Fibroblast of upper back skin (primary cell): Measurements from ENCODE around the gene WWC1.
"Not testable (repeated sequence)": the region's sequence is repeated elsewhere in the genome, so short reads cannot be mapped to it uniquely, and the experiment has no call there.

ENCODE experiments used
- DNase-seq: peaks from one replicate; pipeline ENCODE4 v3.0.0-alpha.2; 2013

WWC1 gene

GRCh38 chr5:168286863-168287262, 4.6 kb upstream of the WWC1 start:
- DNase-seq: not testable (repeated sequence)

DNA sequence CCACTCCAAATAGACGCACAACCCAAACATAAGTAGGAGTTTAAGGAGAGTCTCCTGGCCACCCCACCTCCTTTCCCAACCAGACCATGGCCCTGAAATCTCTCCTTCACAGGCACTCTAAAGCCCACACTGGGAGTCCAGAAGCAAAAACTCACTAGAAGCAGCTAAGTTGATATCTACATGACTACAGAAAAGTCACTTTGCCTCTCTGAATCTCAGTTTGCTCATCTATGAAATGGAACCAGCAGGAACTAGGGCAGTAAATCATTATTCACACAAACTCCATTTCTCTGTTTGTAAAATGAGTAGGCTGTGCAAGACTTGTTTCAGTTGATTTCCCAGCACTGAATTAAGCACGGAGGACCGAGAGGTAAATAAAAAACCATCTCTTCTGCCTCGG, 4.1 kb upstream of the WWC1 start:
- no peak for DNase-seq

DNA sequence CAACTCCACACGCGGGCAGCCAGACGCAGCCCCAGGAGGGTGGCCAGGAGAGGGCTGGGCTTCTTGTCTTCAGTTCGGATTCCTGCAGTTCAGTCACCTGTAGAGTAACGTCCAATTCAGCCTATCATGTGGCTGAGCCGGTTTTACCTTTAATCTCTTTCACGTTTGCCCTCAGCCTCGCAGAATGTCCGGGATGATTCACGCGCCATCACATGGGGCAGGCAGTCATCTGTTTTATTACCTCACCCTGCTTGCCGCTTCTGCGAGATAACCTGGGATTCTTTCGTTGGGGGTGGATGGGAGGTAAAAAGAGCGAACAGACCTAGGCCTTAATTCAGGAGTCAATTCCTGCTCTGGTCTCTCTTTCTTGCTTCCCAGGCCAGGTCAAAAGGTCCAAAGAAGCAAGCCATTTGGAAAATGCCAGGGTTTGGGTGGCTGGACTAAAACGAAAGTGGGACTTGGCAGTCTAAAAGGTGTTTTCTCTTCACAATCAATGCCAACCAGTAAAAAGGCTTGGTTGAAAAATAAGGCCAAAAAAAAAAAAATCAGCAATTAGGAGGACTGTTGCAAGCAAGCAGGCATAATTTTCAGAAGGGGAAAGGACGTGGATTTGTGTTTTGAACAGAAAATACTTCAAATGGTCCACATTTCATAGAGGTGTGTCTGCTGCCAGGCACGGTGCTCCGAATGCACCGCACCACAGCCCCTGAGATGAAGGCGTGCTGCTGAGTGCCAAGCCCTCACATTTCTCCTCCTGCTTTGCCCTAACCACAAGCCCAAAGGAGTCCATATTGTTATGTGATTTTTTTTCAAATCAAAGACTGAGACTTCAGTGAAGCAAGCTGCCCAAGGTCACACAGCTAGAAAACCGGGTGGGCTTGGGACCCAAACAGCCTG, 2.8 kb upstream of the WWC1 start:
- DNase-seq: no peak

GRCh38 chr5:168290902-168291341, 523 bp upstream of the WWC1 start:
- no peak for DNase-seq

DNA sequence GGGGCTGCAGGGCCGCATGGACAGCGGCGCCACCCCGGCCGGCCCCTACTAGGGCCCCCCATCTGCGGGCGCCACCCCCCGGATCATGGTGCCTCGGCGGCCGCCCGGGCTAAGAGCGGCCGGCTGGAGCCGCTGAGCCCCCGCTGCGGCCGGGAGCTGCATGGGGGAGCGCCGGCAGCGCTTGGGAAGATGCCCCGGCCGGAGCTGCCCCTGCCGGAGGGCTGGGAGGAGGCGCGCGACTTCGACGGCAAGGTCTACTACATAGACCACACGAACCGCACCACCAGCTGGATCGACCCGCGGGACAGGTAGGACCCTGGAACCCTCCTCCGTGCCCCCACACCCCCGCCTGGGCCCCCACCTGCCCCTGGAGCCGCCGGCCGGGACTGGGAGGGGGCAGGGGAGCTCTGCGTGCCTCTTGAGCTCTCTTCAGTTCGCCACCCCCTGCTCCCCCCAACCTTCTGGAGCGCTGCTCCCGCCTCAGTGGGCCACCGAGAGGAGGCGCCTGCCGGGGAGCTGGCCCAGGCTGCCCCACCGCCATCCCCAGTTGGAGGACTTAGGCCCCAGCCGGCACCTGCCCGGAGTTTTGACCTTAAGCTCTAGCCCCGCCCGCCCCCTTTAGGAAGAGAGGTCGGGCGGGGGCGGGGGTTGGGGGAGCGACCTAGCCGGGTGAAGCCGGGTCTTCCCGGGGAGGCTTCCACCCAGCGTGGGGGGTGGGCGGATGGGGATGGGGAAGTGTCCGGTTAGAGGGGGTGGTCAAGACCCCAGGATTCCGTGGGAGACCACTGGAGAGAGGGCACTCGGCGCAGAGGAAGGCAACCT, 730 bp downstream of the WWC1 start:
- peak; percentile 22 for DNase-seq

- DNase-seq: no peak
These were observed 1.6 kb downstream of the WWC1 start for GRCh38 chr5:168292786-168293696.

DNA sequence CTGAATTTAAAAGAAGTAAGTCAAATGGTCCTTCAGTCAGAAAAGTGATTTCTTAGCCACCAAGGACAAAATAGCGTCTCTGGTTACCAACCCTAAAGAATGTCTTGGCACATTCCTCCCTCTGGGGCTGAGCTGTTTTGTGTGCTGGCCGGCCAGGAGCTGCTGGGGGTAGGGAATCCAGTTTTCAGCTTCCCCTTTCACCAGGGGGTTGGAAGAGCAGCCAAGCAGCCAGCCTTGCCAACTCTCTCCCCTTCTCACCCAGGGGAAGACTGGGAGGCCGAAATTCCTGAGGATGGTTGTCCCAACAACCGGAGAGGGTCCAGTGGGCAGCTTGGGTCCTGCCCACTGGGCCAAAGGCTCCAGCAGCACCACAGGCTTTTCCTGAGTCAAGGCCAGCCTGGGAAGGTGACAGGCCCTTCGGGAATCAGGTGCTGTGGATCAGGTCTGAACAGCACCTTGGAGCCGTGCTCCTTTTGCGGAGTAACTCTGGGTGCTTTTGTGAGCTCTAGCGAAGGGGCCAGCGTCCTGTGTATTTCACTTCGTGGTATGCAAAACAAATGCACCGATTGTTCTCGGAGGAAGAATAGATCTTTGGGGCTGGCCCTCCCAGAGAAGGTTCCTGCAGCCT, 4.2 kb downstream of the WWC1 start:
- DNase-seq: peak; percentile 88

DNA sequence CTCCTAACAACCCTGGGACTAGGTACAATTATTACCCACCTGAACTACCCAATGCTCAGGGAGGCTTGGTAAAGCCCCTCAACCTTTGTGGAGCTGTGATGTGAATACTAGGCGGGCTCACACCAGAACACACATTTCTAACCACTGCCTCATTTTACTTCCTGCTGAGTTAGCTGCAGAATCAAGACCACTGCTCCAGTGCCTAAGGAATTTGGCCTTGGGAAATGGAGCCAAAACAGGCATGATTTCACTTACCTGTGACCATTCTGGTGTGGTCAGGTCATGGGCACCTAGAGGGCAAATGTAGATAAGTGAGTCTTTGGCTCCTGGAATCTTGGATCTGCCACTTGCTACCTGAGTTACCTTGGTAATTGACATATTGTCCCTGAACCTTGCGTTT, 5.2 kb downstream of the WWC1 start:
- no peak for DNase-seq

DNA sequence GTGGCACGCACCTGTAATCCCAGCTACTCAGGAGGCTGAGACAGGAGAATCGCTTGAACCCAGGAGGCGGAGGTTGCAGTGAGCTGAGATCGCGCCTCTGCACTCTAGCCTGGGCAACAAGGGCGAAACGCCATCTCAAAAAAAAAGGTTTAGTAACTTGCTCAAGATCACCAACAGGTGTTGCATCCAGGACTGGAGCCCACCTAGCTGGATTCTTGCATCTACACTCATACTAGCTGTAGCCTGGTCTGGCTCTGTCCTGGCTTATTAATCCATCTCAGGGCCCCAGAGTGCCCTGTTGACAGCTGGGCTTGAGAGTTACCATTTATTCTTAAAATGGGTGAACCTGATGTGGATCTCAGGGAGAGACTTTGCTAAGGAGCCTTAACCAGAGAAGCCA, 7.5 kb downstream of the WWC1 start:
- no peak for DNase-seq

DNA sequence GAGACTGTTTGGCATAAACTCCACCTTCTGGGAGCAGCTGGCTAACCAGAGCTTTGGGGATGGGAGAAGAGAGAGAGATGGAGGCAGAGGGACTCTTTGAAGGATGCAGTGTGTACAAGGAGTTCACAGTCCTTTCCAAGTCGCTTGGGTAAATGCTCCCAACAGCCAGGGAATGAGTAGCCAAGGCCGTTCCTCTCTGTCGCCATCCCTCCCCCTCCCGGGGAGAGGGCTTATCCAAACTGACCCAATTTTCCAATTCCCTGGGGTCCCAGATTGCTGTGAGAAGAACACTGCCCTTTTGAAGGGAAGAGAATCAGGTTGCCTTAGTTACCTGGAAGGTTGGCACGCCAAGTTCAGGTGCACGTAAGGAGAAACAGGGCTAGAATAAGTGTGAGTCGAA, 7.9 kb downstream of the WWC1 start:
- no peak for DNase-seq

- DNase-seq: no peak
These were observed 9.1 kb downstream of the WWC1 start for GRCh38 chr5:168300326-168301182.

GRCh38 chr5:168301593-168302390, 10.3 kb downstream of the WWC1 start:
- DNase-seq: no peak

DNA sequence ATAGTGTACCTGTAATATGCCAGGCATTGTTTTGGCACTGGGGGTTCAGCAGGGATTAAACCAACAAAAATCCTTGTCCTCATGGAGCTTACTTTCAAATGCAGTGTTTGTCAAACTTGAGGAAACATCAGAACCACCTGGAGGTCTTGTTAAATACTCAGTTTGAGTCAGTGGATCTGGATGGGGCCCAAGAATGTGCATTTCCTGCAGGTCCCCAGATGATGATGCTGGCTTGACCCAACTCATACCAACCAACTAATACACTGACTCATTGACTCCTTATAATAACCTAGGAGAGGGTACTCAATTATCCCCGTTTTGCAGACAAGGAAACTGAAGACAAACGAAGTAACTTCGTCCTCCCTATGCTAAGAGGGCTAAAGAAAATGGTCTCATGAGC, 11.3 kb downstream of the WWC1 start:
- DNase-seq: peak; percentile 48

DNA sequence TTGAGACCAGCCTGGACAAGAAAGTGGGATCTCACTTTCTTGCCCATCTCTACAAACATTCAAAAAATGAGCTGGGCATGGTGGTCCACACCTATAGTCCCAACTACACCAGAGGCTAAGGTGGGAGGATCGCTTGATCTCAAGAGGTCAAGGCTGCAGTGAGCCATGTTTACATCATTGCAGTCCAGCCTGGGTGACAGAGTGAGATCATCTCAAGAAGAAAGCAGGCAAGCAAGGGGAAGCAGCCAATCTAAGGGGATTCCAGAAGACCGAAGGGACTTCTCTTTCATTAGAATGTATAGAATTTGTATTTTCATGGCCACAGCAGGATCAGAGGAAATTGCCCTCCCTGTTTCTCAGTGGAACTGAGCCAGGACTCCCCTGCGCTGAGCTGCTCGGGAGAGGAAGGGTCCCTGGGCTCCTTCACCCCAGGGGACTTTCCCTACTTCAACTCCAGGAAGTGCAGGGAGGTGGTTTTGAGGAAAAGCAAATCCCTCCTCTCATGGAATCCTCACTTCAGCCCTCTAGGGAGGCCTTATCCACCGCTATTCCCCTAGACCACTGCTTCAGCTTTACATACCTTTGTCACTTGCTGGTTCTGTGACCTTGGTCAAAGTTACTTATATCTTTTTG, 12.1 kb downstream of the WWC1 start:
- no peak for DNase-seq

- DNase-seq: no peak
These were observed 12.9 kb downstream of the WWC1 start for GRCh38 chr5:168304349-168304748.

DNA sequence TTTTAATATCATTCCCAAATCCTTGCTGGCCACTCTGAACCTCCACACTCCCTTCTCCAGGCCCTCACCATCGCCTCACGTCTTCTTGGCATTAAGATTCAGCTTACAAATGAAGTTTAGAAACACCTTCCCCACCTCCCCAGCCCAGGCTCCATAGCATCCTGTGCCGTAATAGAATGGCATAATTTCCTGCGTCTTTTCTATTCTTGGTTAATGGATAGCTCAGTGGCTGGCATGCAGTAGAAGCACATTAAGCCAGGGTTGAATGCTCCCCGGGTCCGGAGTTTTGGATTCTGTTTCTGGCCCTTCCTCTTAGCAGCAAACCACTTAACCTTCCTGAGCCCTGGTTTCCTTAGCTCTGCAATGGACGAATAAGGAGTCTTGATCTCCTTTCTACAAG, 13.8 kb downstream of the WWC1 start:
- no peak for DNase-seq

DNA sequence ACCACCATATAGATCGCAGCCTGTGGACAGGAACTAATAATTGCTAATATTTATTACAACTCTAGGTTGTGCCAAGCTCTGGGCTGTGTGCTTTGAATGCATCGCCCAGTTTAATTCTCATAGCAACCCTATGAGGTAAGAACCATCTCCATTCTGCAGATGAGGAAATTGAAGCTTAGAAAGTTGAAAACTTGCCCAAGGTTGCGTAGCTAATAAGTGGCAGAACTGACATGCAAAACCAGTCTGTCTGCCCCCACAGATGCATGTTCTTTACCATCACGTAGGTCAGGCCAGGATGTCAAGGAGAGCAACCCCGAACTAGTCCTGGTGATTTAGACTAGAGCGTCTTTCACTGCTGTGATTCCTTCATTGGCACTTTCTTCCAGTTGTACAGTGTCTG, 15.6 kb downstream of the WWC1 start:
- DNase-seq: no peak

- no peak for DNase-seq
These were observed 16.6 kb downstream of the WWC1 start for GRCh38 chr5:168307925-168308584.

- DNase-seq: no peak
These were observed 17.6 kb downstream of the WWC1 start for GRCh38 chr5:168308976-168309598.
